Measurements from ENCODE around the gene CEP44. TPM values are rescaled to one million over a fixed set of nuclear protein-coding genes. Genes with fewer than 3 reads are reported as not detected.

The CEP44 gene
- total RNA-seq, 1 experiment from 2014 or later: 11.5 TPM

DNA sequence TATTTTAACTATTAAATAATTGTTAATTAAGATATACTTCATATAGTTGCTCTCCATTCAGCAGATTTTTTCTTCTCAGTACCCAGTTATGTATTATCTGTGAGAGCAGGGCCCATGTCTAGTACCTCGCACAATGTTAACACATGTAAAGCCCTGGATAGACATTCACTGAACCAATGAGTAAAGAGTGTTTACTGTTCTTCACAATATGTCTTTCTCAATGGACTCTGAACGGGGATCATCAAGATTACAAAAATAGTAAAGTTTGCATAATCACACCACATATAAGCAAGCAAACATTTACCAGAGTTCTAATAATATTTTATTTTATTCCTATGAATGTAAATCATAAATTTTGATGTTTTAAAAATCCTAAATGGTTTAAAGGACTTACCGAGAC, 47.4 kb upstream of the CEP44 start:
- Histone ChIP-seq H2AFZ (ENCODE audit: low read depth, low read length, poor library complexity, severe bottlenecking) (no peak overlapping the region), H3K4me1 (ENCODE audit: control insufficient read depth in 1 of 2, insufficient read depth in 2 of 2, low read length in 2 of 2) (no peaks in the 10 kb centered on the region), H3K4me2 (ENCODE audit: low read length) (no peak overlapping the region), H3K9ac (ENCODE audit: low read length) (no peak overlapping the region), H3K36me3 (ENCODE audit: control insufficient read depth in 1 of 2, insufficient read depth in 2 of 2, low read length in 2 of 2) (no peaks in the 10 kb centered on the region), H3K79me2 (ENCODE audit: insufficient read depth, low read length) (no peaks in the 10 kb centered on the region), H3K27ac (ENCODE audit: low read depth, low read length) (no peak overlapping the region), H3K9me3 (ENCODE audit: control insufficient read depth in 1 of 2, insufficient read depth in 1 of 2, low read depth in 1 of 2, low read length in 2 of 2) (no peaks in the 10 kb centered on the region), H3K27me3 (ENCODE audit: insufficient read depth, low read length) (no peaks in the 10 kb centered on the region), H3K9me2 (ENCODE audit: insufficient read depth) (no peaks in the 10 kb centered on the region), H4K20me1 (ENCODE audit: insufficient read depth) (no peaks in the 10 kb centered on the region), H3K4me3 (replicated peaks in 1 of 2; ENCODE audit: low read depth in 1 of 2, low read length in 2 of 2) (no peak overlapping the region)
- RAD21 ChIA-PET (ENCODE audit: low non-redundant PET in 1 of 2, low total read pairs in 2 of 2, uncharacterized antibody in 2 of 2, unreplicated experiment in 2 of 2): no interaction called here
- intact Hi-C loops (cut with micrococcal nuclease): no loop called here
- TF ChIP-seq RAD21 (IDR thresholded peaks at IDR 0.05; ENCODE audit: low read depth) (no peak), EZH2phosphoT487 (IDR thresholded peaks at IDR 0.05; ENCODE audit: borderline replicate concordance) (no peak), CTCF (IDR thresholded peaks at IDR 0.05 in 2 of 3, conservative IDR thresholded peaks at IDR 0.05 in 1 of 3; ENCODE audit: borderline replicate concordance in 1 of 3, insufficient read depth in 1 of 3, low read depth in 2 of 3, low read length in 2 of 3) (no peak), ZBTB33 (IDR thresholded peaks at IDR 0.05; ENCODE audit: extremely low read depth, insufficient replicate concordance, low read length) (no peak)
- TF ChIP-seq, protein P1, sequence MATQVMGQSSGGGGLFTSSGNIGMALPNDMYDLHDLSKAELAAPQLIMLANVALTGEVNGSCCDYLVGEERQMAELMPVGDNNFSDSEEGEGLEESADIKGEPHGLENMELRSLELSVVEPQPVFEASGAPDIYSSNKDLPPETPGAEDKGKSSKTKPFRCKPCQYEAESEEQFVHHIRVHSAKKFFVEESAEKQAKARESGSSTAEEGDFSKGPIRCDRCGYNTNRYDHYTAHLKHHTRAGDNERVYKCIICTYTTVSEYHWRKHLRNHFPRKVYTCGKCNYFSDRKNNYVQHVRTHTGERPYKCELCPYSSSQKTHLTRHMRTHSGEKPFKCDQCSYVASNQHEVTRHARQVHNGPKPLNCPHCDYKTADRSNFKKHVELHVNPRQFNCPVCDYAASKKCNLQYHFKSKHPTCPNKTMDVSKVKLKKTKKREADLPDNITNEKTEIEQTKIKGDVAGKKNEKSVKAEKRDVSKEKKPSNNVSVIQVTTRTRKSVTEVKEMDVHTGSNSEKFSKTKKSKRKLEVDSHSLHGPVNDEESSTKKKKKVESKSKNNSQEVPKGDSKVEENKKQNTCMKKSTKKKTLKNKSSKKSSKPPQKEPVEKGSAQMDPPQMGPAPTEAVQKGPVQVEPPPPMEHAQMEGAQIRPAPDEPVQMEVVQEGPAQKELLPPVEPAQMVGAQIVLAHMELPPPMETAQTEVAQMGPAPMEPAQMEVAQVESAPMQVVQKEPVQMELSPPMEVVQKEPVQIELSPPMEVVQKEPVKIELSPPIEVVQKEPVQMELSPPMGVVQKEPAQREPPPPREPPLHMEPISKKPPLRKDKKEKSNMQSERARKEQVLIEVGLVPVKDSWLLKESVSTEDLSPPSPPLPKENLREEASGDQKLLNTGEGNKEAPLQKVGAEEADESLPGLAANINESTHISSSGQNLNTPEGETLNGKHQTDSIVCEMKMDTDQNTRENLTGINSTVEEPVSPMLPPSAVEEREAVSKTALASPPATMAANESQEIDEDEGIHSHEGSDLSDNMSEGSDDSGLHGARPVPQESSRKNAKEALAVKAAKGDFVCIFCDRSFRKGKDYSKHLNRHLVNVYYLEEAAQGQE (IDR thresholded peaks at IDR 0.05; ENCODE audit: low read depth): no peak
- TF ChIP-seq, protein P2, sequence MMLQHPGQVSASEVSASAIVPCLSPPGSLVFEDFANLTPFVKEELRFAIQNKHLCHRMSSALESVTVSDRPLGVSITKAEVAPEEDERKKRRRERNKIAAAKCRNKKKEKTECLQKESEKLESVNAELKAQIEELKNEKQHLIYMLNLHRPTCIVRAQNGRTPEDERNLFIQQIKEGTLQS (IDR thresholded peaks at IDR 0.05): no peak
- ATAC-seq (no peak), DNase-seq (ENCODE audit: low read depth, low spot score) (no peak)
- no TSS peak for BruUV-seq (replicated peaks)
- POLR2A ChIA-PET: no interaction called here
- CTCF ChIA-PET: no interaction called here
